ENCODE results near the gene TLK2.
"Not testable (repeated sequence)": the region's sequence is repeated elsewhere in the genome, so short reads cannot be mapped to it uniquely, and the experiment has no call there.

DNA sequence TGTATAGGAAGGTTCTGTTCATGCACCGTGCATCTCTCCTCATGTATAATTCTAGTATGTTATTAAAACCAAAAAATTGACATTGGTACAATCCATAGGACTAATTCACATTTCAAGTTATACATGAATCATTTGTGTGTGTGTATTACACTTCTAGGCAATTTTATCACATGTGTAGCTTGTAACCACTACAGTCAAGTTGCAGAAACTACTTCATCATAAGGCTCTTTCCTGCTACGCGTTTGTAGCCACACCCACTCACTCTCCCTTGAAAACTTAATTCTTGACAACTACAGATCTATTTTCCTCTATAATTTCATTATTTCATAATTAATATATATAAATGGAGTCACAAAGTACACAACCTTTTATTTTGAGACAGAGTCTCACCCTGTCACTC is 32.4 kb downstream of the TLK2 start:
- TF ChIP-seq, protein P1, sequence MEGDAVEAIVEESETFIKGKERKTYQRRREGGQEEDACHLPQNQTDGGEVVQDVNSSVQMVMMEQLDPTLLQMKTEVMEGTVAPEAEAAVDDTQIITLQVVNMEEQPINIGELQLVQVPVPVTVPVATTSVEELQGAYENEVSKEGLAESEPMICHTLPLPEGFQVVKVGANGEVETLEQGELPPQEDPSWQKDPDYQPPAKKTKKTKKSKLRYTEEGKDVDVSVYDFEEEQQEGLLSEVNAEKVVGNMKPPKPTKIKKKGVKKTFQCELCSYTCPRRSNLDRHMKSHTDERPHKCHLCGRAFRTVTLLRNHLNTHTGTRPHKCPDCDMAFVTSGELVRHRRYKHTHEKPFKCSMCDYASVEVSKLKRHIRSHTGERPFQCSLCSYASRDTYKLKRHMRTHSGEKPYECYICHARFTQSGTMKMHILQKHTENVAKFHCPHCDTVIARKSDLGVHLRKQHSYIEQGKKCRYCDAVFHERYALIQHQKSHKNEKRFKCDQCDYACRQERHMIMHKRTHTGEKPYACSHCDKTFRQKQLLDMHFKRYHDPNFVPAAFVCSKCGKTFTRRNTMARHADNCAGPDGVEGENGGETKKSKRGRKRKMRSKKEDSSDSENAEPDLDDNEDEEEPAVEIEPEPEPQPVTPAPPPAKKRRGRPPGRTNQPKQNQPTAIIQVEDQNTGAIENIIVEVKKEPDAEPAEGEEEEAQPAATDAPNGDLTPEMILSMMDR (IDR thresholded peaks at IDR 0.05) = not testable (repeated sequence)
- TF ChIP-seq POLR2AphosphoS5, TCF7L2 (IDR thresholded peaks at IDR 0.05; ENCODE audit: low read depth, low read length): not testable (repeated sequence)

All from Panc1 (cell line).